Gastrocnemius medialis (tissue), 4 donors: Measurements from ENCODE around the gene EVI5. TPM values are rescaled to one million over a fixed set of nuclear protein-coding genes. Genes with fewer than 3 reads are reported as not detected.

Experiments used
- ATAC-seq, 2 donors: fragments of 150-250 bp; one replicate each; pipeline ENCODE4 v1.9.1; 2016
- DNase-seq, 2 donors: peaks; one replicate each; pipeline ENCODE4 v3.0.0-alpha.2; 2019
- H3K27ac ChIP-seq, 4 donors: fragments of 200-600 bp; sonication (generic); 1 replicate in 1 of 4; 2 replicates in 3 of 4; pipeline ENCODE4 v1.5.1; 2016 to 2018; ENCODE audit warnings: mild to moderate bottlenecking in 2 of 4, moderate library complexity in 1 of 4
- H3K27me3 ChIP-seq, 3 donors: fragments of 200-600 bp; sonication (generic) in 2 of 3; 1 replicate in 1 of 3; 2 replicates in 2 of 3; pipeline versions ENCODE4 v1.5.1 to v1.6.0; 2016 to 2019; ENCODE audit warnings: mild to moderate bottlenecking in 1 of 3, moderate library complexity in 1 of 3
- H3K36me3 ChIP-seq, 2 donors: fragments of 200-600 bp; sonication (generic) in 1 of 2; one replicate each; pipeline ENCODE4 v1.5.1; 2017 to 2018
- H3K4me1 ChIP-seq, 2 donors: fragments of 200-600 bp; sonication (generic) in 1 of 2; one replicate each; pipeline ENCODE4 v1.5.1; 2016 to 2017; ENCODE audit warnings: mild to moderate bottlenecking in 2 of 2
- H3K4me3 ChIP-seq, 4 donors: fragments of 200-600 bp; sonication (generic) in 3 of 4; 1 replicate in 1 of 4; 2 replicates in 3 of 4; pipeline ENCODE4 v1.5.1; 2016 to 2019; ENCODE audit warnings: mild to moderate bottlenecking in 2 of 4
- H3K9me3 ChIP-seq, 3 donors: fragments of 200-600 bp; sonication (generic) in 2 of 3; 1 replicate in 1 of 3; 2 replicates in 2 of 3; pipeline ENCODE4 v1.5.1; 2016 to 2019
- POLR2A ChIP-seq, 2 donors: fragments of 450-650 bp; IDR thresholded peaks; one replicate each; pipeline ENCODE4 v1.6.1; 2017; ENCODE audit warnings: antibody characterized with exemption in 2 of 2, mild to moderate bottlenecking in 2 of 2, moderate library complexity in 2 of 2
- in situ Hi-C, 4 donors: fragments of 200-750 bp; cut with MboI; loops; one replicate each; pipeline versions ENCODE4 v1.15.0 to v1.8.0; 2017; ENCODE audit warnings: low sequenced_read_pairs in 4 of 4
- intact Hi-C: fragments of 100-400 bp; cut with DNase I; formaldehyde crosslinking; loops from one replicate; pipeline ENCODE4 v1.15.1; 2023; ENCODE audit warnings: low total_unique reads
- total RNA-seq, 4 donors: library from RNA; depleted of rRNA; stranded (reverse); fragments of >200 nt; gene quantifications; one replicate each; pipeline versions ENCODE4 v1.1.0 to v1.2.3, GENCODE V29; 2016
- TF ChIP-seq, protein P1 (sequence below), 5 experiments: fragments of 450-650 bp in 3 of 5; fragments of 200-600 bp in 2 of 5; sonication (generic) in 2 of 5; IDR thresholded peaks in 4 of 5; conservative IDR thresholded peaks in 1 of 5; 1 replicate in 4 of 5; 2 replicates in 1 of 5; pipeline ENCODE4 v1.5.1; 2016 to 2019; ENCODE audit warnings: antibody characterized with exemption in 5 of 5, mild to moderate bottlenecking in 3 of 5, moderate library complexity in 3 of 5

The EVI5 gene
- total RNA-seq, 4 donors from 2014 or later = 4.6 to 12.5 (median 8.2) TPM

DNA sequence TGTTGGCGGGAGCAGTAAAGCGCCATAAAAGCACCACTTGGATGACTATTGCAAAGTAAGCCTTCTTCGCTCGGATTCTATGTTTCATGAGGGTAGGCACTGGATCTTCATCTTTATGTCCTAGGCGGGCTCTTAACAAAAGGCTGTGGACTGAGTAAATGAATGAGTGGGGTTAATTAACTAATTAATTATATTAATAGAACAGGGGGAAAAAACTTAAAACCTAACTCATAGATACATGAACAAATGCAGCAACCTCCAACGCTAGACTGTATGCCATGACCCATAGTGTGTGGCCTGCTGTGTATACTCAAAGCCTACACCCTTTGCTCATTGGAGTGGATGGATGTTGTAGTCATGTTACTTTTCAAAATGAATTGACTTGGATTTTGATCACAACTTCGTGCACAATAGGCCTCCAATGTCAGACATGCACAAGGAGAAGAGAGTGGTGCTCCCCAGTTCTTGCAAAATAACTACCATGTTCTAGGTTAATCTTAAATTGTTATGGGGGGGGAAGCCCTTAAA is 297.8 kb downstream of the EVI5 start:
- Histone ChIP-seq H3K27me3 (peaks cover 63 to 71% (median 68%) of the 10 kb centered on the region in 3 donors), H3K9me3 (no peaks in the 10 kb centered on the region), H3K4me3 (peak overlapping the region; percentile 51 to 64 (median 54)), H3K27ac (no peak overlapping the region), H3K4me1 (peaks cover 37 to 42% of the 10 kb centered on the region in 2 donors), H3K36me3 (no peaks in the 10 kb centered on the region)
- no peak for ATAC-seq
- DNase-seq = no peak
- TF ChIP-seq, protein P1, sequence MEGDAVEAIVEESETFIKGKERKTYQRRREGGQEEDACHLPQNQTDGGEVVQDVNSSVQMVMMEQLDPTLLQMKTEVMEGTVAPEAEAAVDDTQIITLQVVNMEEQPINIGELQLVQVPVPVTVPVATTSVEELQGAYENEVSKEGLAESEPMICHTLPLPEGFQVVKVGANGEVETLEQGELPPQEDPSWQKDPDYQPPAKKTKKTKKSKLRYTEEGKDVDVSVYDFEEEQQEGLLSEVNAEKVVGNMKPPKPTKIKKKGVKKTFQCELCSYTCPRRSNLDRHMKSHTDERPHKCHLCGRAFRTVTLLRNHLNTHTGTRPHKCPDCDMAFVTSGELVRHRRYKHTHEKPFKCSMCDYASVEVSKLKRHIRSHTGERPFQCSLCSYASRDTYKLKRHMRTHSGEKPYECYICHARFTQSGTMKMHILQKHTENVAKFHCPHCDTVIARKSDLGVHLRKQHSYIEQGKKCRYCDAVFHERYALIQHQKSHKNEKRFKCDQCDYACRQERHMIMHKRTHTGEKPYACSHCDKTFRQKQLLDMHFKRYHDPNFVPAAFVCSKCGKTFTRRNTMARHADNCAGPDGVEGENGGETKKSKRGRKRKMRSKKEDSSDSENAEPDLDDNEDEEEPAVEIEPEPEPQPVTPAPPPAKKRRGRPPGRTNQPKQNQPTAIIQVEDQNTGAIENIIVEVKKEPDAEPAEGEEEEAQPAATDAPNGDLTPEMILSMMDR (IDR thresholded peaks at IDR 0.05 in 4 of 5, conservative IDR thresholded peaks at IDR 0.05 in 1 of 5) = no peak
- TF ChIP-seq POLR2A (IDR thresholded peaks at IDR 0.05) = no peak
- in situ Hi-C loops = no loop called here
- intact Hi-C loops = no loop called here

DNA sequence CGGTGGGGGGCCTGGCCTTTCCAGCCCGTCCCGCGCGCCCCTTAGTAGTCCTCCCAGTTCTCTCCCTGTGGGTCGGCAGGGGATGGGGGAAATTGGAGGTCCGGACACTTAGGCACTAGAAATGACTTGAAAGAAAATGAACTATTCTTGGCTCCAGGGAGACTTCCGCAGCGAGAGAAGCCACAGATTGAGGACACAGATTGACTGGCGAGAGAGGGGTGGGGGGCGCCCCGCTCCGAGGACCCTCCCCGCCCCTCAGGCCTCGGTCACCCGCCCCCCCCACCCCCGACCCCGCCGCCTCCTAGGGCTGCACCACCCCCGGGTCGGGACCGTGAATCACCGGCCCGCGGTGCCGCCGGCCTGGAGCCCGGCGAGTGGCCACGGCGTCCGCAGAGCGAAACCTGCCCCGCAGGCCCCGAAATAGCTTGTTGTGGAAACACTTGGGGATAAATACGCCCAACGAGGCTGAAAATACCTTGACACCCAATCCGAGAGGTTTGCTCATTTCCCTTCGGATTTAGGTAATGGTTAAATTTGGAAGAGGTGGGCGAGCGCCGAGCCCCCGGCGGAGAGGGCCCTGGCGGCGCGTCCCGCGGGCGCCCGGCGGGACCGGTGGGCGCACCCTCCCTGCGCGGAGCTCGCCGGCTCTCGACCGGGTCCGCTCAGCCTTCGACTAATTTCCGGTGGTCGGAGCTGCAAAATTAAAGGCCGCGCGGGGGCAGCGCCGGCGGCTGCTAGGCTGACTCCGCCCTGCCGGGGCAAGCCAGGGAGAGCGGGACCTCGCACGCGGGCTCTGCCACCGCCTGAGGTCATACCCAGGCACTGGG is 298.4 kb downstream of the EVI5 start, which contains the start of gene GFI1:
TSS of gene GFI1 (minus strand) at position 675 of the 827 bp plus-strand sequence. CDS start 3,438 bp downstream, outside the sequence.
- Histone ChIP-seq H3K4me3 (peak within 1 kb of the TSS; percentile 51 to 64 (median 54)), H3K9me3 (no peaks in the 10 kb centered on the region), H3K36me3 (no peaks in the 10 kb centered on the region), H3K4me1 (peaks cover 44 to 49% of the 10 kb centered on the region in 2 donors), H3K27ac (no peak within 1 kb of the TSS), H3K27me3 (peaks cover 70 to 78% (median 75%) of the 10 kb centered on the region in 3 donors)
- ATAC-seq (no peak), DNase-seq (no peak)
- intact Hi-C loops = no loop called here
- in situ Hi-C loops = no loop called here
- TF ChIP-seq, protein P1 (IDR thresholded peaks at IDR 0.05 in 4 of 5, conservative IDR thresholded peaks at IDR 0.05 in 1 of 5) = no peak
- no peak for TF ChIP-seq POLR2A (IDR thresholded peaks at IDR 0.05)

DNA sequence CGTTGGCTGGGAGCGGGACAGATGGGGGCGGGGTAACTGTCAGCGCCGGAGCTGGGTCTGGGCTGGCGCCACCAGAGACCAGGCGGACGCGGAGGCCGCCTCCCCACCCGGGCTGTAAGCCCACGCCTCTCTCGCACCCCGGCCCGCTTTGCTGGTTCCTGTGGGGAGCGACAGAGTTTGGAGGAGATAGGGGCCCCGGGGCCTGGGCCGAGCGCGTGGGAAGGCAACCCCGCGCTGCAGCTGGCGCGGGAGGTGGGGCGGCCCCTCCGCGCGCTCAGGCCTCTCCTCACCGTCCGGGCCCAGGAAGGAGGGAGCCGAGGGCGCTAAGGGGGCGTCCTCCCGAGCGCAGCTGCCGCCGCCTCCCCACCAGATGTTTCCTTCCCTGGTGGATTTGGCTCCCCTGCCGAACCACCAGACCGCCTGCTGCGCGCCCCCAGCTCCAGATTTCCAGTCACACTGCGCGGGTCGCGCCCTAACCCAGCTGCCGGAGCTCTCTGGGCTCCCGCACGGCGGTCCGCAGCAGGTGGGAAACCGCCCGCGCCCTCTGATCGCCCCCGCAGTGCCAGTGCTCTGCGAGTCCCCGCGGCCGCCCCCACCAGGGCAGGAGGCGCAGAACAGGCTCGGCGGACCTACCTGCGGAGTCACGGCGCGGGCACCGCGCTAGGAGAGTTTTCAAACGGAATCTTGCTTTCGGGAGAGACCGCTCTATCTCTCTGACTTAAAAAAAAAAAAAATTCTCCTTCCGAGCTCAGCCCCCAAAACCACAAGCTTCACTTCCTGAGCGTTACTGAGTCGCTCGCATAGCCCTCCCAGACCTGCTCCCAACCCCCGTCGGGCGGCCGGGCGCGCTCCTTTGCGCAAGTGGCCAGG is 299.3 kb downstream of the EVI5 start:
- intact Hi-C loops = no loop called here
- TF ChIP-seq, protein P1 (IDR thresholded peaks at IDR 0.05 in 4 of 5, conservative IDR thresholded peaks at IDR 0.05 in 1 of 5) = peak in 1 of 5 experiments; percentile 26
- no peak for TF ChIP-seq POLR2A (IDR thresholded peaks at IDR 0.05)
- Histone ChIP-seq H3K4me1 (peaks cover 47 to 56% of the 10 kb centered on the region in 2 donors), H3K36me3 (no peaks in the 10 kb centered on the region), H3K27me3 (peaks cover 77 to 86% (median 83%) of the 10 kb centered on the region in 3 donors), H3K27ac (no peak overlapping the region), H3K9me3 (no peaks in the 10 kb centered on the region), H3K4me3 (peak overlapping the region; percentile 51 to 64 (median 54))
- no peak for DNase-seq
- in situ Hi-C loops = no loop called here
- no peak for ATAC-seq

DNA sequence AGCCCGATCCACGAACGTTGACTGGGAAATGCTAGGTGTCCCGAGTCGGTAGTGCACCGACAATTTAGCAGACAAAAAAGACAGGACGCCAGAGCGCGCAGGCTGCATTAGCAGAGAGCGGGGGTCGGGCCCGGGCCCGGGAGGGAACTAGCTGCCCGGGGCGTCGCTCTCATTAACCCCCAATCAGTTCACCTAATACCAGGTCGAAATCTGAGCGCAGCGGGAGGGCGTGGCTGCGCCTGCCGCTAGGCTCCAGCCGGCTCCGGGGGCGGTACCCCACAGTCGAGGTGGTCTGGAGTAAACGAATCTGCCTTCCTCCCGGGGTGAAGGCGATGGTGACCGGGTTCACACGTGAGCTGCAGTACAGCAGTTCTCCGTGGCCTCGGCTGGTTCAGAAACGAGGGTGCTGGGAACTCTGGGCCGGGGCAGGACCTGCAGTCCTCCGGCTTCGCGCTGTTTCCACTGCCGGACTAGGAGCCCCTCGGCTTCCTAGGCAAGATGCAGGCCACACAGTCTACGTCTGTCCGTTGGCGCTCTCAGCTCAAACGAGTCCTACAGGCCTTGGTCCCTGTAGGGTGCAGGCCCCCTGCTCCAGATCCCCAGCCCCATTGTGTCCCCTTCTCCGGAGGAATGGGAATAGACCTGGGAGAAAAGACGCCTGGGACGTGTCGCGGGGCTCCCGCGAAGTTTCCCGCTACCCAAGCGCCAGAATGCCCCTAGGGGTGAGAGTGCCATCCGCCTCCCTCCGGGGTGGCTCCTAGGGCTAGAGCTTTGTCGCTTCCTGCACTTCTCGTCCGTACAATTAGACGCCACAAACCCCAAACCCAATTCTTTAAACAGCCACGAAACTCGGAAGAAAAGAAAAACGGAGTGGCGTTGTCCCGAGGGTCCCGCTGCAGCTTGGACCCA is 300.2 kb downstream of the EVI5 start:
- Histone ChIP-seq H3K27me3 (peaks cover 85 to 95% (median 90%) of the 10 kb centered on the region in 3 donors), H3K36me3 (no peaks in the 10 kb centered on the region), H3K27ac (no peak overlapping the region), H3K4me1 (peaks cover 47 to 56% of the 10 kb centered on the region in 2 donors), H3K9me3 (no peaks in the 10 kb centered on the region), H3K4me3 (peak overlapping the region; percentile 51 to 64 (median 54))
- in situ Hi-C loops = no loop called here
- intact Hi-C loops = no loop called here
- DNase-seq (no peak), ATAC-seq (no peak)
- TF ChIP-seq, protein P1 (IDR thresholded peaks at IDR 0.05 in 4 of 5, conservative IDR thresholded peaks at IDR 0.05 in 1 of 5) = no peak
- TF ChIP-seq POLR2A (IDR thresholded peaks at IDR 0.05) = no peak
